Sigmoid colon (tissue), 7 donors: ENCODE measurements around the gene PLPP6. TPM values are rescaled to one million over a fixed set of nuclear protein-coding genes. Genes with fewer than 3 reads are reported as not detected.

Experiments used
- DNase-seq: peaks from one replicate; pipeline ENCODE4 v3.0.0-alpha.2; 2019
- H3K27ac ChIP-seq, 4 donors: fragments of 200-600 bp; sonication (generic); one replicate each; pipeline ENCODE4 v1.5.1; 2016 to 2019; ENCODE audit warnings: mild to moderate bottlenecking in 1 of 4
- H3K27me3 ChIP-seq, 3 donors: fragments of 200-600 bp; sonication (generic); one replicate each; pipeline ENCODE4 v1.5.1; 2019; ENCODE audit warnings: mild to moderate bottlenecking in 1 of 3
- H3K36me3 ChIP-seq, 4 donors: fragments of 200-600 bp; sonication (generic); one replicate each; pipeline ENCODE4 v1.5.1; 2016 to 2019
- H3K4me1 ChIP-seq, 4 donors: fragments of 200-600 bp; sonication (generic); one replicate each; pipeline ENCODE4 v1.5.1; 2017 to 2019
- H3K4me3 ChIP-seq, 4 donors: fragments of 200-600 bp; sonication (generic); one replicate each; pipeline ENCODE4 v1.5.1; 2017 to 2019; ENCODE audit warnings: mild to moderate bottlenecking in 2 of 4, moderate library complexity in 1 of 4
- H3K9me3 ChIP-seq, 4 donors: fragments of 200-600 bp in 3 of 4; sonication (generic) in 3 of 4; one replicate each; pipeline versions ENCODE4 v1.5.1 to v1.6.1; 2013 to 2019
- CTCF ChIP-seq, 4 experiments: fragments of 450-650 bp in 3 of 4; fragments of 200-600 bp in 1 of 4; IDR thresholded peaks; one replicate each; pipeline ENCODE4 v1.5.1; 2016 to 2019; ENCODE audit warnings: antibody characterized with exemption in 4 of 4, mild to moderate bottlenecking in 3 of 4, moderate library complexity in 2 of 4
- EP300 ChIP-seq, 4 donors: sonication (generic); formaldehyde crosslinking; IDR thresholded peaks; one replicate each; pipeline ENCODE4 v1.6.1; 2017; ENCODE audit warnings: antibody characterized with exemption in 4 of 4
- POLR2A ChIP-seq, 2 donors: fragments of 450-650 bp; IDR thresholded peaks; one replicate each; pipeline ENCODE4 v1.6.1; 2016; ENCODE audit warnings: antibody characterized with exemption in 2 of 2, mild to moderate bottlenecking in 2 of 2, moderate library complexity in 2 of 2
- POLR2AphosphoS5 ChIP-seq, 4 donors: sonication (generic); formaldehyde crosslinking; IDR thresholded peaks; one replicate each; pipeline ENCODE4 v1.6.1; 2017; ENCODE audit warnings: antibody characterized with exemption in 4 of 4
- WGBS, 2 donors: extraction: QIAGEN DNeasy Blood & Tissue Kit; methylation state at CpG; one replicate each; pipeline ENCODE4 v1.1.7; 2013; 5-methylcytosine and 5-hydroxymethylcytosine counted together
- intact Hi-C: fragments of 100-400 bp; cut with DNase I; formaldehyde crosslinking; loops from one replicate; pipeline ENCODE4 v1.15.1; 2023
- polyA plus RNA-seq, 3 donors: library from polyadenylated mRNA; stranded (reverse); fragments of 200-250 nt; gene quantifications; one replicate each; pipeline ENCODE4 v1.2.3, GENCODE V29; 2013
- total RNA-seq, 4 donors: library from RNA; depleted of rRNA; stranded (reverse); fragments of >200 nt; gene quantifications; one replicate each; pipeline ENCODE4 v1.1.0, GENCODE V29; 2016
- donor health status: healthy with polysubstance abuse.
- donor health status: Bipolar disorder and iron deficiency.
- donor health status: healthy.

PLPP6 gene
- total and polyA plus RNA-seq, 7 donors: 3.0 to 10.7 (median 3.7) TPM

DNA sequence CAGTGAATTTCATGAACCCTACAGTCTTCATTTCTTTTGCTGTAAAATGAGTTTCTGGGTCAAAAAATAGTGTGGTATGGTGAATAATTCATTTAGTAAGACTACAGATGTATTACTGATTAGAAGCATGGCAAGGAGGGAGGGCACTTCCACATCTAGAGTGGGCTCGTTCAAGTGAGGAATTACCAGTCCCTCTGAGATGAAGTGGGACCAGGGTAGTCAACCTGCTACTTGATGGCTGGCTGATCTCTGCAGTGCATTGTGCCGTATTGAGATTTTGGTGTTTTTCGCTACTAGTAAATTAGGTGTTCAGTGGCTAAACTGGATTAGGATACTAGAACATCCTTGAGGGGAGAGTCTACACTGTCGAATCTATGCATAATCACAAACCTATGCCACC lies 28.1 kb downstream of the PLPP6 start:
- 88 to 89% methylated on average over 4 of the region's 4 CpGs for WGBS, 2 donors
- Histone ChIP-seq H3K9me3 (no peaks in the 10 kb centered on the region), H3K27me3 (no peaks in the 10 kb centered on the region), H3K36me3 (peaks cover 0 to 56% (median 4%) of the 10 kb centered on the region in 4 donors), H3K4me3 (no peak overlapping the region), H3K27ac (peak overlapping the region in 1 of 4 donors; percentile 8), H3K4me1 (peaks cover 0 to 33% (median 24%) of the 10 kb centered on the region in 4 donors)
- TF ChIP-seq EP300 (IDR thresholded peaks at IDR 0.05) (no peak), POLR2A (IDR thresholded peaks at IDR 0.05) (no peak), CTCF (IDR thresholded peaks at IDR 0.05) (no peak), POLR2AphosphoS5 (IDR thresholded peaks at IDR 0.05) (no peak)
- intact Hi-C loops: no loop called here
- no peak for DNase-seq

- intact Hi-C loops: no loop called here
- Histone ChIP-seq H3K27me3 (no peaks in the 10 kb centered on the region), H3K9me3 (no peaks in the 10 kb centered on the region), H3K4me3 (no peak overlapping the region), H3K36me3 (peaks cover 0 to 42% (median 0%) of the 10 kb centered on the region in 4 donors), H3K4me1 (peaks cover 0 to 18% (median 9%) of the 10 kb centered on the region in 4 donors), H3K27ac (no peak overlapping the region)
- TF ChIP-seq EP300 (IDR thresholded peaks at IDR 0.05): no peak
- TF ChIP-seq POLR2A (IDR thresholded peaks at IDR 0.05): no peak
- no peak for TF ChIP-seq CTCF (IDR thresholded peaks at IDR 0.05)
- TF ChIP-seq POLR2AphosphoS5 (IDR thresholded peaks at IDR 0.05): no peak
- WGBS, 2 donors: 84 to 89% methylated on average over 3 of the region's 3 CpGs
- no peak for DNase-seq
These were observed 29.7 kb downstream of the PLPP6 start for GRCh38 chr9:4691795-4692194.

DNA sequence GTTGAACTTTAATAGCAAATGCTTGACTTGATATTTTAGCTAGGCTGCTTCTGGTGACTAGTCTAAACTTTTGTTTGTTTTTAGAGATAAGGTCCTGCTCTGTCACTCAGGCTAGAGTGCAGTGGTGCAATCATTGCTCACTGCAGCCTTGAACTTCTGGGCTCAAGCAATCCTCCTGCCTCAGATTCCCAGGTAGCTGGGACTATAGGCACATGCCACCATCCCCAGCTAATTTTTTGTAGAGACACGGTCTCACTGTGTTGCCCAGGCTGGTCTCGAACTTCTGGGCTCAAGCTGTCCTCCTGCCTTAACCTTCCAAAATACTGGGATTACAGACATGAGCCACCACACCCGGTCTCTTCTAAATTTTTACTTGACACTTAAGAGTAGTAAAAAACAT lies 38.0 kb downstream of the PLPP6 start:
- Histone ChIP-seq H3K27ac (no peak overlapping the region), H3K4me1 (no peaks in the 10 kb centered on the region), H3K9me3 (no peaks in the 10 kb centered on the region), H3K36me3 (peaks cover 10 to 80% (median 15%) of the 10 kb centered on the region in 4 donors), H3K4me3 (no peak overlapping the region), H3K27me3 (no peaks in the 10 kb centered on the region)
- 75 to 93% methylated on average over 3 of the region's 3 CpGs for WGBS, 2 donors
- TF ChIP-seq POLR2AphosphoS5 (IDR thresholded peaks at IDR 0.05) (no peak), POLR2A (IDR thresholded peaks at IDR 0.05) (no peak), CTCF (IDR thresholded peaks at IDR 0.05) (no peak), EP300 (IDR thresholded peaks at IDR 0.05) (no peak)
- DNase-seq: no peak
- intact Hi-C loops: no loop called here

- TF ChIP-seq POLR2AphosphoS5 (IDR thresholded peaks at IDR 0.05): no peak
- no peak for TF ChIP-seq POLR2A (IDR thresholded peaks at IDR 0.05)
- no peak for TF ChIP-seq CTCF (IDR thresholded peaks at IDR 0.05)
- TF ChIP-seq EP300 (IDR thresholded peaks at IDR 0.05): no peak
- Histone ChIP-seq H3K27ac (no peak overlapping the region), H3K4me3 (no peak overlapping the region), H3K9me3 (no peaks in the 10 kb centered on the region), H3K27me3 (no peaks in the 10 kb centered on the region), H3K36me3 (peaks cover 10 to 87% (median 17%) of the 10 kb centered on the region in 4 donors), H3K4me1 (no peaks in the 10 kb centered on the region)
- intact Hi-C loops: no loop called here
- 73 to 91% methylated on average over 2 of the region's 2 CpGs for WGBS, 2 donors
- DNase-seq: no peak
These were observed 38.8 kb downstream of the PLPP6 start for GRCh38 chr9:4700932-4701331.

GRCh38 chr9:4701526-4701925 lies 39.4 kb downstream of the PLPP6 start:
- Histone ChIP-seq H3K27ac (no peak overlapping the region), H3K36me3 (peaks cover 10 to 91% (median 19%) of the 10 kb centered on the region in 4 donors), H3K9me3 (no peaks in the 10 kb centered on the region), H3K4me1 (no peaks in the 10 kb centered on the region), H3K27me3 (no peaks in the 10 kb centered on the region), H3K4me3 (no peak overlapping the region)
- intact Hi-C loops: no loop called here
- DNase-seq: no peak
- WGBS, 2 donors: 58 to 85% methylated on average over 1 of the region's 1 CpG
- TF ChIP-seq EP300 (IDR thresholded peaks at IDR 0.05) (no peak), POLR2A (IDR thresholded peaks at IDR 0.05) (no peak), POLR2AphosphoS5 (IDR thresholded peaks at IDR 0.05) (no peak), CTCF (IDR thresholded peaks at IDR 0.05) (no peak)
